K562 (cell line): ENCODE data around the gene PCBD2. TPM values are rescaled to one million over a fixed set of nuclear protein-coding genes. Genes with fewer than 3 reads are reported as not detected.

Experiments
- ATAC-seq: fragments of 200-7000 bp; cut with Tn5 transposase; 3 replicates; pipeline ENCODE4 v1.9.1; 2020; ENCODE audit warnings: moderate library complexity
- BruUV-seq: library from RNA; stranded (reverse); fragments of 400-500 nt; replicated peaks from 2 replicates; lab custom pipeline; 2021; lab: Mats Ljungman, UMichigan
- CTCF ChIA-PET: fragments of 300-600 bp; formaldehyde crosslinking; extraction: SDS; loops from one replicate; lab custom pipeline; 2021; ENCODE audit warnings: low intra/inter-chr PET ratio; lab: Yijun Ruan, JAX
- POLR2A ChIA-PET: fragments of 300-600, 350-650 bp; sonication (Branson Sonifier 250); formaldehyde crosslinking; extraction: SDS; loops from one replicate; lab custom pipeline; 2021; ENCODE audit warnings: antibody characterized with exemption, inconsistent platforms; lab: Yijun Ruan, JAX
- DNase-seq, 4 experiments: peaks; one replicate each; pipeline versions ENCODE4 v3.0.0 to v3.0.0-alpha.2; 2011 to 2018; ENCODE audit warnings: low spot score in 3 of 4, mixed read lengths in 3 of 4; ENCODE audit errors: extremely low read depth in 1 of 4
- FAIRE-seq: peaks from 2 replicates; lab custom pipeline; 2011; peaks lifted over from hg19 to GRCh38; lab: Jason Lieb, UNC
- H2AFZ ChIP-seq: 2 replicates; pipeline ENCODE4 v1.6.0; 2011; ENCODE audit warnings: low read depth, low read length, control low read depth, inconsistent platforms
- H3K27ac ChIP-seq: fragments of 200-600 bp; 3 replicates; pipeline ENCODE4 v1.8.0; 2011; ENCODE audit warnings: low read depth, mild to moderate bottlenecking, control low read depth, inconsistent platforms, low read length, moderate library complexity, mixed read lengths; ENCODE audit errors: extremely low read depth
- H3K27me3 ChIP-seq, 2 experiments: fragments of 300-600 bp in 1 of 2; 2 replicates in 1 of 2; 3 replicates in 1 of 2; pipeline versions ENCODE4 v1.6.0 to v1.8.0; 2011; ENCODE audit warnings: inconsistent platforms in 2 of 2, low read length in 2 of 2, mild to moderate bottlenecking in 1 of 2, mixed read lengths in 1 of 2, moderate library complexity in 1 of 2; ENCODE audit not compliant: control insufficient read depth in 2 of 2, insufficient read depth in 2 of 2
- H3K36me3 ChIP-seq: fragments of 300-600 bp; 3 replicates; pipeline ENCODE4 v1.8.0; 2011; ENCODE audit warnings: mild to moderate bottlenecking, low read length, inconsistent platforms; ENCODE audit not compliant: control insufficient read depth, insufficient read depth
- H3K4me1 ChIP-seq, 2 experiments: fragments of 200-600 bp in 1 of 2; replicated peaks in 1 of 2; 2 replicates in 1 of 2; 3 replicates in 1 of 2; pipeline versions ENCODE4 v1.5.1 to v1.8.0; 2011; ENCODE audit warnings: inconsistent platforms in 2 of 2, low read length in 2 of 2, mild to moderate bottlenecking in 1 of 2, mixed read lengths in 1 of 2, moderate library complexity in 1 of 2; ENCODE audit not compliant: control insufficient read depth in 2 of 2, insufficient read depth in 2 of 2
- H3K4me2 ChIP-seq: 2 replicates; pipeline ENCODE4 v1.6.1; 2011; ENCODE audit warnings: low read length, control low read depth, inconsistent platforms, mixed read lengths; ENCODE audit not compliant: insufficient read depth
- H3K4me3 ChIP-seq: fragments of 200-600 bp; sonication (generic), shearing (Covaris generic); 2 replicates; pipeline ENCODE4 v1.5.1; 2016; ENCODE audit warnings: control low read depth, inconsistent platforms
- H3K79me2 ChIP-seq: fragments of 200-600 bp; 3 replicates; pipeline ENCODE4 v1.8.0; 2011; ENCODE audit warnings: low read length, inconsistent platforms; ENCODE audit not compliant: control insufficient read depth, insufficient read depth
- H3K9ac ChIP-seq, 2 experiments: 2 replicates each; pipeline versions ENCODE4 v1.6.0 to v1.6.1; 2011; ENCODE audit warnings: low read depth in 2 of 2, low read length in 2 of 2, control low read depth in 1 of 2, inconsistent platforms in 1 of 2, mild to moderate bottlenecking in 1 of 2, mixed read lengths in 1 of 2; ENCODE audit not compliant: insufficient read depth in 1 of 2
- H3K9me1 ChIP-seq: one replicate; pipeline ENCODE4 v1.6.0; 2011; ENCODE audit warnings: inconsistent platforms, mild to moderate bottlenecking, low read length, moderate library complexity; ENCODE audit not compliant: control insufficient read depth, insufficient read depth
- H3K9me3 ChIP-seq: replicated peaks from 2 replicates; pipeline ENCODE4 v1.5.1; 2011; ENCODE audit warnings: low read depth, low read length, inconsistent platforms; ENCODE audit not compliant: control insufficient read depth, insufficient read depth
- H4K20me1 ChIP-seq: replicated peaks from 2 replicates; pipeline ENCODE4 v1.6.1; 2011; ENCODE audit warnings: low read length, inconsistent platforms, mixed read lengths; ENCODE audit not compliant: control insufficient read depth, insufficient read depth
- CHD4 ChIP-seq: fragments of 200-600 bp; sonication (generic); IDR thresholded peaks from 3 replicates; pipeline ENCODE4 v1.6.1; 2012; ENCODE audit warnings: low read depth, mild to moderate bottlenecking, mixed read lengths, low read length, inconsistent platforms; ENCODE audit not compliant: insufficient read depth, insufficient replicate concordance, poor library complexity, severe bottlenecking
- GTF2A2 ChIP-seq: IDR thresholded peaks from 2 replicates; pipeline ENCODE4 v1.6.1; 2016; ENCODE audit warnings: mild to moderate bottlenecking, missing genetic modification characterization, missing compliant biosample characterization
- HNRNPH1 ChIP-seq: fragments of 200-400 bp; formaldehyde crosslinking; optimal IDR thresholded peaks from 2 replicates; pipeline ENCODE3; 2017; ENCODE audit warnings: low read depth, mild to moderate bottlenecking, low read length, moderate library complexity
- LCOR ChIP-seq: sonication (generic); formaldehyde crosslinking; IDR thresholded peaks from 2 replicates; pipeline ENCODE4 v1.8.0; 2022; ENCODE audit warnings: mild to moderate bottlenecking, missing genetic modification reagents
- PCBP1 ChIP-seq: fragments of 200-400 bp; formaldehyde crosslinking; IDR thresholded peaks from 2 replicates; pipeline ENCODE4 v1.6.1; 2018; ENCODE audit warnings: mild to moderate bottlenecking, low read depth, low read length; ENCODE audit not compliant: poor library complexity, severe bottlenecking
- RUNX1 ChIP-seq: sonication (generic); IDR thresholded peaks from 2 replicates; pipeline ENCODE4 v1.6.1; 2016; ENCODE audit warnings: antibody characterized with exemption, low read depth
- SNIP1 ChIP-seq: fragments of 450-650 bp; IDR thresholded peaks from 2 replicates; pipeline ENCODE4 v1.7.1; 2017; ENCODE audit warnings: low read depth, mild to moderate bottlenecking
- TAF15 ChIP-seq: fragments of 200-400 bp; formaldehyde crosslinking; IDR thresholded peaks from 2 replicates; pipeline ENCODE4 v1.6.1; 2017; ENCODE audit warnings: mild to moderate bottlenecking, low read depth, low read length, moderate library complexity
- TBP ChIP-seq: optimal IDR thresholded peaks from 2 replicates; pipeline ENCODE3; 2011; ENCODE audit warnings: low read depth, low read length, improper control_type of control experiment
- TRIM25 ChIP-seq: fragments of 450-650 bp; IDR thresholded peaks from 2 replicates; pipeline ENCODE4 v1.7.0; 2016; ENCODE audit warnings: borderline replicate concordance
- ZNF239 ChIP-seq: fragments of 250-450 bp; sonication (Bioruptor Pico); IDR thresholded peaks from 2 replicates; pipeline ENCODE4 v1.4.0; 2020; ENCODE audit warnings: mild to moderate bottlenecking
- ZNF253 ChIP-seq: fragments of 250-450 bp; sonication (Bioruptor Pico); conservative IDR thresholded peaks from 2 replicates; pipeline ENCODE4 v1.6.1; 2021; ENCODE audit warnings: mild to moderate bottlenecking
- in situ Hi-C: fragments of 300-500 bp; cut with MboI; formaldehyde crosslinking; loops from 4 replicates; pipeline ENCODE4 v1.15.0; 2018; ENCODE audit warnings: inconsistent platforms, mixed read lengths
- intact Hi-C: fragments of 100-400 bp; cut with micrococcal nuclease; formaldehyde crosslinking; loops from 2 replicates; pipeline ENCODE4 v1.14.2; 2022
- polyA plus RNA-seq, 8 experiments: library from polyadenylated mRNA; depleted of rRNA in 4 of 8; stranded (reverse) in 5 of 8; unstranded in 3 of 8; fragments of >200 nt; fragmentation: Nextera tagmentation in 2 of 8; fragmentation: Illumina TruSeq in 1 of 8; extraction: Ambion mirVana in 2 of 8; extraction: Trizol in 1 of 8; gene quantifications; 2 replicates each; pipeline versions ENCODE4 v1.2.1 to v1.2.3, GENCODE V29; 2011 to 2014; ENCODE audit warnings: inconsistent platforms in 1 of 8, missing spikeins in 1 of 8
- total RNA-seq, 7 experiments: library from RNA; depleted of rRNA in 6 of 7; stranded (reverse); fragments of >200 nt in 6 of 7; fragmentation: Illumina TruSeq in 2 of 7; extraction: Trizol in 2 of 7; gene quantifications; 2 replicates each; pipeline versions ENCODE4 v1.2.1 to v1.2.3, GENCODE V29; 2011 to 2021; ENCODE audit warnings: low replicate concordance in 1 of 7

PCBD2 gene
- total and polyA plus RNA-seq, 9 of the 15 experiments (the other 6 are each of a cell fraction or from before 2014, with no cell fraction given), result 5.2 to 13.8 (median 7.8) TPM

GRCh38 chr5:134975843-134976242 lies 70.9 kb downstream of the PCBD2 start:
- H3K4me3 ChIP-seq, result no peak overlapping the region
- intact Hi-C loops, result no loop called here
- H3K36me3 ChIP-seq, result no peaks in the 10 kb centered on the region
- H2AFZ ChIP-seq, result no peak overlapping the region
- CTCF ChIA-PET, result no interaction called here
- no TSS peak for BruUV-seq
- no peak for ATAC-seq
- H4K20me1 ChIP-seq, result no peaks in the 10 kb centered on the region
- POLR2A ChIA-PET, result interaction anchor here (1.1 kb wide), 1 partner anchor 10 kb away, joined by 4 read pairs; no protein-coding TSS in a partner anchor
- TF ChIP-seq HNRNPH1 (no peak), CHD4 (no peak), LCOR (CRISPR knock-in tag) (no peak), ZNF239 (CRISPR knock-in tag) (no peak), RUNX1 (no peak), TRIM25 (no peak), TBP (no peak), PCBP1 (no peak), TAF15 (no peak), ZNF253 (no peak), SNIP1 (no peak), GTF2A2 (tag) (no peak)
- H3K27ac ChIP-seq, result no peak overlapping the region
- no peaks in the 10 kb centered on the region for H3K79me2 ChIP-seq
- H3K4me2 ChIP-seq, result no peak overlapping the region
- peaks cover 4% of the 10 kb centered on the region for H3K9me3 ChIP-seq
- H3K9me1 ChIP-seq, result no peaks in the 10 kb centered on the region
- H3K4me1 ChIP-seq, result no peaks in the 10 kb centered on the region
- in situ Hi-C loops, result no loop called here
- no peak overlapping the region for H3K9ac ChIP-seq
- no peak for FAIRE-seq
- DNase-seq, result no peak
- H3K27me3 ChIP-seq, result no peaks in the 10 kb centered on the region
